Measurements from ENCODE around the gene ITGB7.

GRCh38 chr12:53145383-53146260 is 61.4 kb downstream of the ITGB7 start:
- no peak for TF ChIP-seq CTCF (IDR thresholded peaks at IDR 0.05)
- no peak for TF ChIP-seq POLR2A (IDR thresholded peaks at IDR 0.05)

Measured in sigmoid colon (tissue), 3 donors.